ENCODE measurements around the gene PPP1R8. TPM values are rescaled to one million over a fixed set of nuclear protein-coding genes. Genes with fewer than 3 reads are reported as not detected.

PPP1R8 gene
- total and polyA plus RNA-seq, 9 of the 15 experiments (the other 6 are each of a cell fraction or from before 2014, with no cell fraction given), result 16.2 to 107 (median 75.3) TPM

DNA sequence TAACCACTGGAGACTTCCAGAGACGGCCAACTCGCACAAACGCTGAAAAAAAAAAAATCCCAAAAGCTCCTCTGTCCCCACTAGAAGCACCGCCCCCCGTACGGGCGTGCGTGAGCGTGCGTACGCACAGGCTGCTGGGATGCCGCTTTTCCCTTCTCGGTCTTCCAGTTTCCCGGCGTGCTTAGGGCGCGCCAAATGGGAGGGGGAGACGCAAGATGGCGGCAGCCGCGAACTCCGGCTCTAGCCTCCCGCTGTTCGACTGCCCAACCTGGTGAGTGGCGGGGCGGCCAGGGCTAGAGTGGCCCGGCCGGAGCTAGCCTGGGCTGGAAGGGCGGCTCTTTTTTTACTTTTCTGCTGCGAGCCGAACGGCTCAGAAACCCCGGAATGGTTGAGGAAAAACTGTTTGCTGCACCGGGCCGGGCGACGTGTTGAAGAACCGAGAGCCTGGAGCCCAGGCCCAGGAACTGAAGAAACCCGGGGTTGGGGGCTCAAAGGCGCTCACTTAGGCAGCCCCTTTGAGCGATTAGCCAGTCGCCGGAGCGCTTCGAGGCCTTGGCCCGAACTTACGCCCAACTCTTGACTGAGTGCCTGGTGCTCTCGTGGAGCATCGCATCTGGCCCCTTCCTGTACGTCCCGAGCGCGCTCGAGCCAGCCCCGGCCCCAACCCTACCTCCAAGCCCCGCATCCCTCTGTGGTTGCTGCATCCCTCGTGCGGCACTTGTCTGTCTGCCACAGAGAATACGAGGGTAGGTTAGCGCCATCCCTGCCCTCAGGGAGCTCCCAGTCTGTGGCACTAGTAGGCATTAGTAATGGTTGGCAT is at the start of gene PPP1R8 (continued):
- no peak for TF ChIP-seq CCAR2 (IDR thresholded peaks at IDR 0.05; ENCODE audit: low read depth, low read length)
- TF ChIP-seq, protein P1, sequence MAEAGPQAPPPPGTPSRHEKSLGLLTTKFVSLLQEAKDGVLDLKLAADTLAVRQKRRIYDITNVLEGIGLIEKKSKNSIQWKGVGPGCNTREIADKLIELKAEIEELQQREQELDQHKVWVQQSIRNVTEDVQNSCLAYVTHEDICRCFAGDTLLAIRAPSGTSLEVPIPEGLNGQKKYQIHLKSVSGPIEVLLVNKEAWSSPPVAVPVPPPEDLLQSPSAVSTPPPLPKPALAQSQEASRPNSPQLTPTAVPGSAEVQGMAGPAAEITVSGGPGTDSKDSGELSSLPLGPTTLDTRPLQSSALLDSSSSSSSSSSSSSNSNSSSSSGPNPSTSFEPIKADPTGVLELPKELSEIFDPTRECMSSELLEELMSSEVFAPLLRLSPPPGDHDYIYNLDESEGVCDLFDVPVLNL (CRISPR knock-in tag; IDR thresholded peaks at IDR 0.05; ENCODE audit: low read depth), result peak; percentile 74; the same call in 1 of the 2 replicates
- TF ChIP-seq E2F8 (IDR thresholded peaks at IDR 0.05; ENCODE audit: low read depth, partially characterized antibody), result no peak
- TF ChIP-seq NFYB (IDR thresholded peaks at IDR 0.05; ENCODE audit: extremely low read depth, insufficient read length), result no peak
- TF ChIP-seq BCLAF1 (IDR thresholded peaks at IDR 0.05; ENCODE audit: borderline replicate concordance in 1 of 2, control insufficient read depth in 1 of 2, low read depth in 2 of 2, low read length in 1 of 2), result no peak
- TF ChIP-seq TAL1 (IDR thresholded peaks at IDR 0.05), result no peak
- peak; percentile 76 for TF ChIP-seq BHLHE40 (IDR thresholded peaks at IDR 0.05; ENCODE audit: low read length)
- TF ChIP-seq SNRNP70 (optimal IDR thresholded peaks at IDR 0.05; ENCODE audit: low read depth, low read length), result no peak
- no peak for TF ChIP-seq PCBP1 (IDR thresholded peaks at IDR 0.05; ENCODE audit: low read depth, low read length, poor library complexity, severe bottlenecking)
- TF ChIP-seq SFPQ (IDR thresholded peaks at IDR 0.05; ENCODE audit: low read depth, low read length), result no peak
- TF ChIP-seq, protein P2, sequence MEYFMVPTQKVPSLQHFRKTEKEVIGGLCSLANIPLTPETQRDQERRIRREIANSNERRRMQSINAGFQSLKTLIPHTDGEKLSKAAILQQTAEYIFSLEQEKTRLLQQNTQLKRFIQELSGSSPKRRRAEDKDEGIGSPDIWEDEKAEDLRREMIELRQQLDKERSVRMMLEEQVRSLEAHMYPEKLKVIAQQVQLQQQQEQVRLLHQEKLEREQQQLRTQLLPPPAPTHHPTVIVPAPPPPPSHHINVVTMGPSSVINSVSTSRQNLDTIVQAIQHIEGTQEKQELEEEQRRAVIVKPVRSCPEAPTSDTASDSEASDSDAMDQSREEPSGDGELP (CRISPR knock-in tag; IDR thresholded peaks at IDR 0.05; ENCODE audit: borderline replicate concordance), result peak; percentile 73
- TF ChIP-seq ZNF449 (CRISPR knock-in tag; IDR thresholded peaks at IDR 0.05), result no peak
- TF ChIP-seq NFIX (CRISPR knock-in tag; IDR thresholded peaks at IDR 0.05; ENCODE audit: low read depth), result no peak

Data from K562 (cell line).